Breast epithelium (tissue), 3 donors: ENCODE data around the gene CORO7.

Source experiments
- POLR2A ChIP-seq: fragments of 450-650 bp; IDR thresholded peaks from one replicate; pipeline ENCODE4 v1.6.1; 2016; ENCODE audit warnings: antibody characterized with exemption, mild to moderate bottlenecking, moderate library complexity
- POLR2AphosphoS5 ChIP-seq, 3 donors: sonication (generic); formaldehyde crosslinking; IDR thresholded peaks; one replicate each; pipeline ENCODE4 v1.6.1; 2017; ENCODE audit warnings: antibody characterized with exemption in 3 of 3
- TF ChIP-seq, protein P1 (sequence below), 3 donors: fragments of 450-650 bp; IDR thresholded peaks; one replicate each; pipeline ENCODE4 v1.5.1; 2016 to 2017; ENCODE audit warnings: antibody characterized with exemption in 3 of 3, mild to moderate bottlenecking in 3 of 3, moderate library complexity in 3 of 3

DNA sequence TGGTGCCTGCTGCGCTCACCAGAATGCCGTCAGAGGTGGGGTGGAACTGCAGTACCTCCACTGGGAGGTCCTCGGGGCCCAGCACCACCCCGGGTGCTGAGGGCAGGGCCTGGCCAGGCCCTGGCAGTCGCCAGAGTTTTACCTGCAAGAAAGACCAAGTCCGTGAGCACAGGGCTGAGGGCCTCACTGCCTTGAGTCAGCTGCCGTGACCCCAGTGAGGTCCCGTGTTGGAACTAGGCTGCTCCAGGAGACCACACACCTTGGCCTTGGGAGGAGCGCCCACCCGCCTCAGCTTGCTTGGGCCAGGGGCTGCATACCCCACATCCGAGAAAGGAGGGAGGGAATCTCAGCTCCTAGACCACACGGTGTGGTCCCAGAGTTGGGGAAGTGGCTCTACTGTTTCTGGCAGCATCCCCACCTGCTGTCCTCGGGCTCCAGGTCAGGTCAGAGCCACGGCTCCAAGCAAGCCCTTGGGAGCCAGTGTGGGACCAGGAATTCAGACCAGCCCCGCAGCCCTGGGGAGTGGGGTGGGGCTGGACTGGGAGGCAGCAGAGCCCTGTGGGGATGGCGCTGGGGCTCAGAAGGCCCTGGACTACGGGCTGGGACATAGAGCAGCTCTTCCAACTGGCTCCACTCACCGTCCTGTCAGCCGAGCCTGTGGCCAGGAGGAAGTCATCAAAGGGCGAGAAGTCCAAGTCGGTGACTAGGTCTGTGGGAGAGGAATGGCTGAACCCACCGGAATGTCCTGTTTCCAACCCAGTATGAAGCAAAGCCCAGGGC is 8.7 kb downstream of the CORO7 start:
- TF ChIP-seq, protein P1, sequence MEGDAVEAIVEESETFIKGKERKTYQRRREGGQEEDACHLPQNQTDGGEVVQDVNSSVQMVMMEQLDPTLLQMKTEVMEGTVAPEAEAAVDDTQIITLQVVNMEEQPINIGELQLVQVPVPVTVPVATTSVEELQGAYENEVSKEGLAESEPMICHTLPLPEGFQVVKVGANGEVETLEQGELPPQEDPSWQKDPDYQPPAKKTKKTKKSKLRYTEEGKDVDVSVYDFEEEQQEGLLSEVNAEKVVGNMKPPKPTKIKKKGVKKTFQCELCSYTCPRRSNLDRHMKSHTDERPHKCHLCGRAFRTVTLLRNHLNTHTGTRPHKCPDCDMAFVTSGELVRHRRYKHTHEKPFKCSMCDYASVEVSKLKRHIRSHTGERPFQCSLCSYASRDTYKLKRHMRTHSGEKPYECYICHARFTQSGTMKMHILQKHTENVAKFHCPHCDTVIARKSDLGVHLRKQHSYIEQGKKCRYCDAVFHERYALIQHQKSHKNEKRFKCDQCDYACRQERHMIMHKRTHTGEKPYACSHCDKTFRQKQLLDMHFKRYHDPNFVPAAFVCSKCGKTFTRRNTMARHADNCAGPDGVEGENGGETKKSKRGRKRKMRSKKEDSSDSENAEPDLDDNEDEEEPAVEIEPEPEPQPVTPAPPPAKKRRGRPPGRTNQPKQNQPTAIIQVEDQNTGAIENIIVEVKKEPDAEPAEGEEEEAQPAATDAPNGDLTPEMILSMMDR (IDR thresholded peaks at IDR 0.05): no peak
- TF ChIP-seq POLR2A: no peak
- TF ChIP-seq POLR2AphosphoS5 (IDR thresholded peaks at IDR 0.05): no peak
